Kasumi-1 (cell line): ENCODE results near the gene TMEM115.
A peak's percentile ranks its signal among the peaks of the same experiment; 100 is the strongest.

Experiments used
- DNase-seq, 2 experiments: peaks; one replicate each; lab custom pipeline; 2025; lab: John Stamatoyannopoulos, UW

The TMEM115 gene

DNA sequence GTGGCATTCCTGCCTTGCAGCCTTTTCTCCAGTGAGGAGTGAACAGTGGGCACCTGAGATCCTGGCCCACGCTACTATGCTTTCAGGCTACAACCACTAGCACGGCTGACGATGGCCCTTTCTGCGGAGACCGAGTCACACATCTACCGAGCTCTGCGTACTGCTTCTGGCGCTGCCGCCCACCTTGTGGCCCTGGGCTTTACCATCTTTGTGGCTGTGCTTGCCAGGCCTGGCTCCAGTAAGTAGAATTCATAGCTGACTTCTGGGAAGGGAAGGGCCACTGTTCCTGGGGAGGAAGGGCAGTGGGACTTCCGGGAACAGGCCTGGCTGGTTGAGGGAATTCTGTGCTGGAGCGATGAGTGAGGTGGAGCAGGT is 8.0 kb downstream of the TMEM115 start:
- DNase-seq, result no peak

DNA sequence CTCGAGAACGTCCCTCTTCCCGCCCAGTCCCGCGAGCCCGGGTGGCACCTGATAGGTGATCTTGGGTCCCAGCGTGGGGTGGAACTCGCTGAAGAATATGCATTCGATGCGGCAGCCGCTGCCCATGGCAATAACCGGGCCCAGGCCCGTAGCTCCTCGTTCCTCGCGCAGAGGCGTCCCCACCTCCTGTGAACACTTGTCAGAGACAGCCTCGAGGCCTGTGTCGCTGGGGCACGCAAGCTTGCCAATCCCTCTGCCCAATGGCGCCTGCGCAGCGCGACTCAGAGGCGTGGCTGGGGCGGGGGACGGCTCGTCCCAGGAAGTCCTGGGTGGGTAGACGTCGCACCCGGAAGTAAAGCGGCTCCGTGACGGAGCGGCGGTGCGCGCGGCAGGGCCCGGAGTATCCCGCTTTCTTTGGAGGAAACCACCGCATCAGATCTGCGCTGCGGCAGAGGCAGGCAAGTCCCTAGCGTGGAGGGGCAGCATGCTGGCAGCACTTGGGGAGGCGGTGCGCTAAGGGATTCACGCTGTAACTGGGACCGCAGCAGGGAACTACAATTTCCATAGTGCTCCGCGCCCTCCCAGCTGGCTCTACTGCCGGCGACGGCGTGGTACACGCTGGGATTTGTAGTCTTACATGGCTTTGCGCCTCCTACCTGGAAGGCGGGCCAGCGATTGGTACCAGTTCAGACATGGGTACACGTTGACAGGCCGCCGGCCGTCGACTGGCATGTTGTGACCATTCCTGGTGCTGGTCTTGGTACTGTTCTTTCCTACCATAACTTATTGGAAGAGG is 8.6 kb downstream of the TMEM115 start, which contains the start of the genes CYB561D2 and NPRL2:
CYB561D2 (plus strand) TSS at position 336 of the 796 bp plus-strand sequence. CDS start 572 bp downstream, outside the sequence.
NPRL2 (minus strand) TSS at position 249 of the 796 bp plus-strand sequence; CDS start at position 126, 123 bp downstream.
- peak; percentile 85 to 90 for DNase-seq

DNA sequence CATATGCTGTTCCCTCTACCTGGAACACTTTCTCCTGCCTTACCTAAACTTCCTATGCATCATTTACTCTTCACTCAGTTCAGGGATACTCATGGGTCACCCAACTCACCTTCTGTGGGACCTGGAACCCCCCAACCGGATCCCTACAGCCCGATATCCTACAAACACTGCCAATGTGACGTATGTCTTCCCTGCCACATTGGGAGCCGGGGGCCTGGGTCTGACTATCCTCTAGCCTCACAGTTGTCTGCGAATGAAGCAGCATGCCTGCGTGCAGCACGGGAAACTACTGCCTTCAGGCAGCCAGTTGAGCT is 9.2 kb downstream of the TMEM115 start:
- DNase-seq, result no peak

DNA sequence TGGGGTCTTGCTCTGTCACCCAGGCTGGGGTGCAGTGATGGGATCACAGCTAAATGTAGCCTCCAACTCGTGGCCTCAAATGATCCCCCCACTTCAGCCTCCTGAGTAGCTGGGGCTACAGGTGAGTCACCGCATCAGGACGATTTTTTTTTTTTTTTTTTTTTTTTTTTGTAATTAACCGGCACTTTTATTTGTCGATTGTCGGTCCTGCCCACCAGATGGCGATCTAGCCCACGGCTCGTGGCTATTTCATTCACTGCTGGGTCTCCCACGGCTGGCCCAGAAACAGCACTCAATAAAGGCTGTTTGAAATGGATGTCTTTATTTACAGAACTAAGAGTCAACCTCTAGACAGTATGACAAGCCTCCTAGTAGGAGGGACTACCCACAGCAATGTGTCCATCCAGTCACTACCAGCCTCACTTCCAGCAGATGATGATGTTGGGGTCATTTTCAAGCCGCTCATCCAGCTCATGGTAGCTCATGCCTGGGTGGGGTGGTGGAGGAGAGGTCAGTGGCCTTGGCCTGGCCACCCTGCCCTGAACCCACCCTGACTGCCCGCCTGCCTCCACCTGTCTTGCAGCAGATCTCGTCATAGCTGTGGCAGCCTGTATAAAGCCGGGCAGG is 12.0 kb downstream of the TMEM115 start:
- DNase-seq, result peak; percentile 49 to 55

DNA sequence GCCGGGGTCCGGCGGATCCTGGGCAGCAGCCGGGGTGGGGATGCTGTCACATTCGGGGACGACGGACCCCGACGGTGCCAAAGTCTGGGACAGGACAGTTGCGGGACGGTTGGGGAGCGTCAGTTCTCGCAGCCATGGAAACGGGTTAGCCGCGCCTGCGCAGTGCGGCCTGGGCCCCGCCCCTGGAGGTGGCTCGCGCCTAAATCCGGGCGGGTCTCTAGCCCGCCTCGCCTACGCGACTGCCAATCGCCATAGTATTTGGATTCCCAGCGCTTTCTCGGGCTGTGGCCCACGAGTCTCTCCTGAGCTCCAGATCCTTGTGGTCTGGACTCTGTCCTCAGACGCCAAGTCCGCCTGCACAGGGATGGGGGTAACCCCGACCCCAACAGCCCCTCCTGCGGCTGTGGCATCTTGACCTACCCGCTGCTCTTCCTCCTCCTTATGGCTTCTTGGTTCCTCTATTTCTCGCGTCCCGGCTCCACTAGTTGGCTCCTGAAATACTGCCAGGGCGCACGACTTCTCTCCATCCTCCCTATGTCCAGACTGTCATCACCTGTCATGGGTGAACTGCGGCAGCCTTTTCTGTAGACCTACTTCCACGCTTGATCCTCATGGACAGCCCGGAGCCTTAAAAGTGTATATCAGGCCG is 13.6 kb downstream of the TMEM115 start, which contains the start of gene ZMYND10:
ZMYND10 (minus strand) TSS at position 147 of the 649 bp plus-strand sequence. CDS start 153 bp downstream, outside the sequence.
- no peak for DNase-seq

DNA sequence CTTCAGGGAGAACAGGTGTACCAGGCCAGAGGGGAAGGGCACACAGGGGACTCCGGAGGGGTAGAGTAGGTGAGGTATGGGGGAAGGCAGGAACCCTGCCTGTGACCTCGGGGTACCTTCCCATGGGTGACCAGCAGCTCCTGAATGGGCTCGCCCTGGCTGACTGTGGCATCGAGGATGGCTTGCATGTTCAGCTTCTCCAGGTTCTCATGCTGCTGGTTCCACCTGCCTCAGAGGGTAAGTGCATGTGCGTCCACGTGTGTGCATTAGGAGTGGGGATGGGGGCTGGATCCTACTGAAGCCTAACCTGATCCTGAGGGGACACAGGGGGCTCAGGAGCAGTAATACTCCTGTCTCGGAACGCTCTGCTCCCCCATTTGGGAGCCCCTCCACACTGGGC is 14.3 kb downstream of the TMEM115 start:
- DNase-seq, result no peak

DNA sequence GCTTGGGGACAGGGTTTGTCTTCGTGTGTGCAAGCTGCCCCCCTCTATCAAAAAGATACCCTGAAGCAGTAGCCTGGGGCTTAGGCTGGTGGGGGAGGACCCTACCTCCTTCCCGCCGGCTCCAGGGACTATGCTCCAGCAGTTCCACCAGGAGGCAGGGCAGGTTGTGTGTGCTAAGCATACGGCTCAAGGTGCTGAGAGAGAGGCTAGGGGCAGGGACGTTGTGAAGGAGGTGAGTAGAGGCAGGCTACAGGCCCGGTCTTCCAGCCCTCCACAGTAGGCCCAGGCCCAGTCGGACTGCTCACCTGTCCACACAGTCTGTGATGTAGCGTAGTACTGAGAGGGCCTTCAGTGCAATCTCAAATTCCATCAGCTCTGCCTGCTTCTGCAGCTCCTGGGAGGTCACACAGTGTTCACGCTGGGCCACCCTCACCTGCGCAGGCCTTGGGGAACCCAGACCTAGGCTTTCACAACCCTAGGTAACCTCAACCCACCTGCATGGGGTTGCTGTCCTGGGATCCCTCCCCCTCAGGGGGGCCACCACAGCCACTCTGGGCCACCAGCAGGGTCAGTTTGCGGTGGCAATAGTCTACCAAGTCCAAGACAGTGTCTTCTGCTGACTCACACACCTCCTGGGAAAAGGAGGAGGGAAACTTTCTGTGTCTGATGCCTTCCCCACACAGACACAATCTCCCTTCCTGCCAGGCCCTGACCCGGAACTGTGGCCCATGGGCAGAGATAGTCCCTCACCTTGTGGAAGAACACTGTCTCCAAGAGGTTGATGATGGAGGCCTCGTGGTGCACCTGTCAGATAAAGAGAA is 16.3 kb downstream of the TMEM115 start:
- DNase-seq, result peak in 1 of 2 experiments; percentile 14

DNA sequence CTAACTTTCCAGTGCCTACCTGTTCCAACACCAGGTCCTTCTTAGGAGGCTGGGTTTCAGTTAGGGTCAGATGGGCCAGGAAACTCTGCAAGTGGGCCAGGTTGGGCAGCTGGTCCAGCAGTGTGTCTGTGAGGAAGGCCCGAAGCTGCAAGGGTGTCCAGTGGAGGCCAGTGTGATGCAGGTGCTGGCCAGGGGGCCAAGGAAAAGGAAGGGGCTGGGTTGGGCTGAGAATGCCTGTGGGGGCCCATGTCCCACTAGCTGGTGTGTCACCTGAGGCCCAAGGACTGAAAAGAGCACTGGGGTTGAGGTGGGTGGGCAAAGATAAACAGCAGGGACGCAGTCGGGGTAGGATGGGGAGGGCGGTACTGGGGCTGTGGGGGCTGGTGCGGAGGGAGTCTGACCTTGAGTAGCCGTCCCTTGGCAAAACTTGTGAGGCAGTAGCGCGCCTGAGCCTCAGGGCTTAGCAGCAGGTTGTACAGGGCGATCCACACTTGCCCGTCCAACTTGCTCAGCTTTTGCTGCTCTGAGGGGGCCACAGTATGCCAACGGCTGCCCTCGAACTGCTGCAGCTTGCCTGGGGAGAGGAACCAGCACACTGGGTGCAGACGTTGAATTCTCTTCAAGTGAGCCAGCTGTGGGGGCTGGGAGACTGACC is 17.2 kb downstream of the TMEM115 start:
- no peak for DNase-seq

DNA sequence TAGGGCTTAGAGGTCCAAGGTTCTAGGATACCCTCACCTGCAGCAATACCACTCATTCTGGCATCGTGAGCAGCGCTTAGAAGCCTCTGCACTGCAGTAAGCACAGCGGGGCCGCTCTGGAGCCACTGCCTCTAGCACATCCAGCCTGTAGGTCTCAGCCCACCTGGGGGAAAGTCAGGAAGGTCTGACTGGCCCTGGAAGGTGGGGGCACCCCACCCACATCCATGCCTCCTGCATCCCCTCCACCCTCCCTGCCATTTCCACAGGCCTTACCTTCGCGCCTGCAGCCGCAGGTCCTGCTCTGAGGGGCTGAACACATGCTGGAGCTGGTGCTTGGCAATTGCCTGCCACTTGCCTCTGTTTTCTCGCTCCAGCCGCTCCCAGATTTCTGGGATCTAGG is 17.8 kb downstream of the TMEM115 start:
- DNase-seq, result no peak

DNA sequence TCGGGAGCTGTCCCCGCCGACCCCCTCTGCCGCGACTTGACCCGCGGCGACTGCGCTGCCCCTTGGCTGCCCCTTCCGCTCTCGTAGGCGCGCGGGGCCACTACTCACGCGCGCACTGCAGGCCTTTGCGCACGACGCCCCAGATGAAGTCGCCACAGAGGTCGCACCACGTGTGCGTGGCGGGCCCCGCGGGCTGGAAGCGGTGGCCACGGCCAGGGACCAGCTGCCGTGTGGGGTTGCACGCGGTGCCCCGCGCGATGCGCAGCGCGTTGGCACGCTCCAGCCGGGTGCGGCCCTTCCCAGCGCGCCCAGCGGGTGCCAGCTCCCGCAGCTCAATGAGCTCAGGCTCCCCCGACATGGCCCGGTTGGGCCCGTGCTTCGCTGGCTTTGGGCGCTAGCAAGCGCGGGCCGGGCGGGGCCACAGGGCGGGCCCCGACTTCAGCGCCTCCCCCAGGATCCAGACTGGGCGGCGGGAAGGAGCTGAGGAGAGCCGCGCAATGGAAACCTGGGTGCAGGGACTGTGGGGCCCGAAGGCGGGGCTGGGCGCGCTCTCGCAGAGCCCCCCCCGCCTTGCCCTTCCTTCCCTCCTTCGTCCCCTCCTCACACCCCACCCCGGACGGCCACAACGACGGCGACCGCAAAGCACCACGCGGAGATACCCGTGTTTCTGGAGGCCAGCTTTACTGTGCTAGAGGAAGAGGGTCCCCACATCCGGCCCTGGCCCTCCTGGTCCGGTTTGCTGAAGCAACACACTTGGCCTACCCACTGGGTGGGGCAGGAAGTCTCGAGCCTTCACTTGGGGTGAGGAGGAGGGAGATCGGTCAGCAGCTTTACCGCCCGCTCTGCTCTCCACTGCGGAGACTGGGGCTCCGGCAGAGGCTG is 18.6 kb downstream of the TMEM115 start, which contains the start of gene RASSF1:
RASSF1 (minus strand) TSS at position 389 of the 882 bp plus-strand sequence; CDS start at position 358, 31 bp downstream.
- peak; percentile 64 to 93 for DNase-seq

DNA sequence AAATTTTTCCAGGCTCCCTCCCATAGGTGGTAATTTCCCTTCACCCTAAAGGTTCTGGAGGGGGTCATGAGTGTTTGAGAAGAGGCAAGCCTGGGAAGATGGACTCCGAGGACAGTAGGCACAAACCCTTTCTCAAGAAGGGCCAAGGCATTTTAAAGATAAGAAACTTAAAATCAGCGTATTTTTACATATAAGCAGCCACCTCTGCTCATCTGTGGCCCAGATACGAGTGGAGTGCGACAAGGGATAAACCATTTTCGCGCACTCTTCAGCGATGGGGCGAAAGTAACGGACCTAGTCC is 19.2 kb downstream of the TMEM115 start:
- no peak for DNase-seq

DNA sequence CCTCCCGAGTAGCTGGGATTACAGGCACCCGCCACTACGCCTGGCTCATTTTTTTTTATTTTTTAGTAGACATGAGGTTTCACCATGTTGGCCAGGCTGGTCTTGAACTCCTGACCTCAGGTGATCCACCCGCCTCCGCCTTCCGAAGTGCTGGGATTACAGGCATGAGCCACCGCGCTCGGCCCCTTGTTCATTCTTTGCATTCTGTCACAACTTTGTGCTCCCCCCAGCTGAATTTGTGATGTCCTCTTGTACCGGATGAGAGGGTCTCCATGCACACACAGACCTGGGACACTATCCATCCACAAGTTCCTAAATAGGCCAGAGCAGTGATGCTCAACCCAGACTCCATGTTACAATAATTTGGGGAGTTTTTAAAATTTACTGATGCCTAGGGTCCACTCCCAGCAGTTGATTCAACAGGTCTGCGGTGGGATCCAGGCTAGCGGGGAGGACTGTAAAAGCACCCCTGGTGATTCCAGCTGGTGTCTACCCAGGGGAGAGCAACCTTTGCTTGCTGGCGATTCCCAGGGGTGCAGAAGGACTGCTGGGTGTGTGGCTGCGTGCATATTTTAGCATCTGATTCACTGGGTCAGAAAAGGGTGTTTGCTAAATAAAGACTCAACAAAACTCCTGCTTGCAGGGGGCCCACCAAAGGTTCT is 19.7 kb downstream of the TMEM115 start:
- no peak for DNase-seq

DNA sequence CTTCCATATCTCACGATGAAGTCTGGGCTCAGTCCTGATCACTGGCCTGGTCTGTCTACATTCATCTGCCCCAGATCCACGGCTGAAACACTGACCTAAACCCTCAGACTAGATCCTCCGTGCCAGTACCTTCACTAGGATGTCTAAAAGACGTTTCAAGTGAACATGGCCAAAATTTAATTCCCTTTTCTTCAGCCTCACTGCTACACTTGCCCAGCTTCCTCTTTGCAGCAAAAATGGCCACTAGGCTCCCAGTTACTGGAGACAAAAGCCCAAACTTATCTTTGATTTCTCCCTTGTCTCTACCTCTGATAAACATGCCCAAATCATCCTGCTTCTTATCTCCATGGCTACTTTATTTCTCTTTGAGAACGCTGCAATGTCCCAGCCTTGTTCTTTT is 20.4 kb downstream of the TMEM115 start:
- DNase-seq, result peak; percentile 53 to 67

DNA sequence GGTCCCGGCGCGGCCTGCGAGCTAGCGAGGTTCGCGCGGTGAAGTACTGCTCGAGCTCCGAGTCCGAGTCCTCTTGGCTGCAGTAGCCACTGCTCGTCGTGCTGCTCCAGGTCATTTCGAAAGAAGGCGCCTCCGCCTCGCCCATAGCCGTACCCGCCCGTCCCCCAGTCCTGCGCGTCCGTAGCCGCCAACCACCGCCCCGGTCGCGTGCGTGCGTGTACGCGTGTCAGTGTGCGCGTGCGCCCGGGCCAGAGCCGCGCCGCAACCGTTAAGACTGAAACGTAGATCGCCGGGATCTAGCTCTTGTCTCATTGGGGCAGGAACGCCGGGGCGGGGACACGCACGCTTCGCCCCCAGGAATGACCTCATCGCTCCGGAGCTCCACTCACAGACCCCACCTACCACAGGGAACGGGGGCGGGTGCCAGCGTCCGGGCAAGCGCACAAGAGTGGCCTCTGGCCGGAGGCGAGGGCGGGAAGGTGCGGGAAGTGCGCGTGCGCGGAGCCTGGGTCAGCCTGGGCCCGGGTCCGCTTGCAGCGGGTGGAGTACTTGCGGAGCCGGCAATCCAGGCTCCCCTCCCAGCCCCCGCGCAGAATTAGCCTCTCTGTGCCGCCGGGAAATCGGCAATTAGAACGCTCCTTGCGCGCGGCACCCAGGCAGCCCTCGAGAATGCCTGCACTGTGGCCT is 22.0 kb downstream of the TMEM115 start:
- DNase-seq, result peak; percentile 98 to 99

DNA sequence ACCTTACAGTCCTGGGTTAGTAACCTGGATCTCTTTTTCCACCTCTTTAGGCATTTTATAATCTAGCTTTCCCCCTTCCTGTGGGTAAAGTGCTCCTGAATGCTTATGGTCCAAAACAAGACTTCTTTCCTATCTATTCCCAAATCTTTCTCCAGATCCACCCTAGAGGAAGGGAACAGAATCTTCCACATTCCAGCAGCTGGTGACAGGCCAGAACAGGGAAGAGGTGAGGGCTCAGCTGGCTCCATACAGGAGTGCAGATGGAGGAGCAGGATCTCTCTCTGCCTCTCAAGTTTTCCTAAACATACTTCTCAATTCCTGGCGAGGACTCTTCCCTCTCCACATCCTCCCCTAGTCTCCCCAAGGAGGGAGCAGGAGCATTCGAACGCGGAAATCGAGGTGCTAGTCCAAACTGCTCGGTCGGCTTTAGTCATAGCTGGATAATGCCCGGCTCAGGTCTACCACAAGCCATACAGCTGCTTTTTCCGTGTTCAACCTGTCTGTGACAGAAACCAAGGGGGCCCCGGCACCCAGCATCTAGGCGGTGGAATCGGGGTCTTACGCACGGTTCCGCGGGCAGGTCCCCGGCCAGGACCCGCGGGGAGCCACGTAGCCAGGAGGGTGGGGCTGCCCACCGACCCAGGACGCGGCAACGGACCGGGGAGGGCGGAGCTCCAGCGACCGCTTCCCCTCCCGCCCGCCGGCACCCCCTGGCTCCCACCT is 22.7 kb downstream of the TMEM115 start:
- DNase-seq, result no peak

DNA sequence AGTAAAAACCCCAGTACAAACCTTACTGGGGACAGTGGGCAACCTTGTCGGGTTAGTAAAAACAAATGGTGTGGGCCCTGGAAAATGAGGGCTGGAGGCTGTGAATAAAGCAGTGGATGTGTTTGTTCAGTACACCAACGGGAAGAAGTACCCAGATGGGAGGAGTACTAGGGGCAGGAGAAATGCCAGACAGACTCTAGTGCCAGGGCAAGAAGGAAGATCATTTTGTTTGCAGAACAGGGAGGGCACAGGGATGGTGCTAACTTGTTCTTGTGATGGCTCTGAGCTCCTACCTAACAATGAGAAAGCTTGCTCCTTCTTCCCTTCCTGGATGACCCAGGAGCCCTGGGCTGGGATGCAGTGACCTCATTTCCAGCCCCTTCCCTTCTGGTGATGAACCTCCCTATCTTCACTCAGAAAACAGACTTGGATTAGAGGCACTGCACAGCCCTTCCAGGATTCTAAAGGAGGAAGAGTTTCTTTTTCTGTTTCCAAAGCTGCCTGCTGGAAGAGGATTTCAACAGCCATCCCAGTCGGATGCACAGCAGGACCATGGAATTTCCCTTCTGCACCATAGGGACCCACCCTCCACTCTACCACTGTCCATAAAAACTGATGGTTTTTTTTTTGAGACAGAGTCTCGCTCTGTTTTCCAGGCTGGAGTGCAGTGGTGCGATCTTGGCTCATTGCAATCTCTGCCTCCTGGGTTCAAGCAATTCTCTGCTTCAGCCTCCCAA is 24.8 kb downstream of the TMEM115 start:
- no peak for DNase-seq

DNA sequence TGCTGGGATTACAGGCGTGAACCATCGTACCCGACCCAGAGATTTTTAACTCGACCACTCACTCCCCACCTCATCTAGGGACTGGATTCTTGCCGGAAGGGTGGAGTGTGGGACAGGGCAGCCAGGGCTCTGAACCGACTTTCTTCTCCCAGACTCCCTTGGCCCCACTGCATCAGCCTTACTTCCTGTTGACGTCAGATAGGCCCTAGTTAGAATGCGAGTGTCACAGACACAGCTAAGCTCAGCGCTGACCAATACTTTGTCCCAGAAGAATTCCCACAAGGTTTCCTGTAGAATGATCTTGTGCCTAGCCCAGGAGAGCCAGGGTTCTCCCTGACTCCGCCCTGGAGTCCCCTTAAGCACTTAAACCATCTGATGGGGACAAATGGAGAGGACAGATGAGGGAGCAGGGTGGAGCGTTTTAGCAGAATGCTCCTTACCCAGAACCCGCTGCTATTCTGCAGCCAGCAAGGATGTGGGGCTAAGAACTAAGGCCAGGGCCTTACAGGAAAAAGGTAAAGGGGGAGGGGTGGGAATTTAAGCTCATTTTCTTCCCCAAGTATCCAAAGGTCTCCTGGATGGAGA is 25.5 kb downstream of the TMEM115 start:
- no peak for DNase-seq
